Measurements from ENCODE around the gene CALCB.
"Not testable (repeated sequence)": the region's sequence is repeated elsewhere in the genome, so short reads cannot be mapped to it uniquely, and the experiment has no call there.

Gene CALCB, protein sequence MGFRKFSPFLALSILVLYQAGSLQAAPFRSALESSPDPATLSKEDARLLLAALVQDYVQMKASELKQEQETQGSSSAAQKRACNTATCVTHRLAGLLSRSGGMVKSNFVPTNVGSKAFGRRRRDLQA

DNA sequence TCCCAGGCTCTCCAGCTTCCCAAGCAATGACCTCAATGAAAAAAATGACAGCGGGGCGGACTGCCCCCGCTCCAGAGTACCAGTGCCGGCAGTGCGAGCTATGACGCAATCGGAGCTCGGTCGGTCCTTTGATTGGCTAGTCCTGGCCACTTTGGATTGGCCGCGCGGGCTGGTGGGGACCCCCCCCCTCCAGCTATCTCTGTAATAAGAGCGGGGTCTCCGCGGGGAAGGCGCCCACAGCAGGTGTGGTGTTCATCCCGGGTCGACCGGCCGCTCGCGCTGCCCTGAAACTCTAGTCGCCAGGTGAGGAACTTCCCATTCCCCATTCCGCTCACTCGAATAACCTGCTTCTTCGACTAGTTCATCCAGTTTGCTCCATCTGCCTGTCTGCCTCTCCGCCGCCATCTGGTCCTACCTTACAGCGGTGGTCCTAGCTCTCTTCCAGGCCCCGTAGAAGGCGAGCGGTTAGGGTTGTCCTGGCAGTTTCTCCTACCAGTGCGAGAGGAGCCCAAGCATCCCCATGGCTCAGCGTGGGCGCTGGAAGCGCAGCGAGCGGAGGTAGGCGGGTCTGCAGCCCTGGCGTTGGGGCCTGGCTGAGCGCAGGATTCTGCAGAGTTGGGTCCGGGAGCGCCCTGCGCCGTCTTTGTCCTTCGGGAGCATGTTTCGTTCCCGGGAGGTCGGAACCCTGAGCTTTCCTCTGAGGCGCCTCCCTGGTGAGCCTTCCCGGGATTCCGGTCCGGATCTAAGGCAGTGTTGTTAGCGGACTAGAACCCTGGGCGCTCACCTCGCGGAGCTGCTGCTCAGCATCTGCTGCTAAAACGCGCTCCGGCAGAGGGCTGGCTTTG lies at the start of gene CALCB:
CALCB (plus strand) TSS at position 233 of the 845 bp plus-strand sequence. CDS start 1,126 bp downstream, outside the sequence.
- H3K4me3 ChIP-seq (ENCODE audit: low read depth, low read length) = no peak within 1 kb of the TSS
- no peak for DNase-seq (ENCODE audit: low read depth)
- TF ChIP-seq, protein P1, sequence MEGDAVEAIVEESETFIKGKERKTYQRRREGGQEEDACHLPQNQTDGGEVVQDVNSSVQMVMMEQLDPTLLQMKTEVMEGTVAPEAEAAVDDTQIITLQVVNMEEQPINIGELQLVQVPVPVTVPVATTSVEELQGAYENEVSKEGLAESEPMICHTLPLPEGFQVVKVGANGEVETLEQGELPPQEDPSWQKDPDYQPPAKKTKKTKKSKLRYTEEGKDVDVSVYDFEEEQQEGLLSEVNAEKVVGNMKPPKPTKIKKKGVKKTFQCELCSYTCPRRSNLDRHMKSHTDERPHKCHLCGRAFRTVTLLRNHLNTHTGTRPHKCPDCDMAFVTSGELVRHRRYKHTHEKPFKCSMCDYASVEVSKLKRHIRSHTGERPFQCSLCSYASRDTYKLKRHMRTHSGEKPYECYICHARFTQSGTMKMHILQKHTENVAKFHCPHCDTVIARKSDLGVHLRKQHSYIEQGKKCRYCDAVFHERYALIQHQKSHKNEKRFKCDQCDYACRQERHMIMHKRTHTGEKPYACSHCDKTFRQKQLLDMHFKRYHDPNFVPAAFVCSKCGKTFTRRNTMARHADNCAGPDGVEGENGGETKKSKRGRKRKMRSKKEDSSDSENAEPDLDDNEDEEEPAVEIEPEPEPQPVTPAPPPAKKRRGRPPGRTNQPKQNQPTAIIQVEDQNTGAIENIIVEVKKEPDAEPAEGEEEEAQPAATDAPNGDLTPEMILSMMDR (IDR thresholded peaks at IDR 0.05; ENCODE audit: insufficient read depth, low read depth, low read length, missing control alignments) = no peak

DNA sequence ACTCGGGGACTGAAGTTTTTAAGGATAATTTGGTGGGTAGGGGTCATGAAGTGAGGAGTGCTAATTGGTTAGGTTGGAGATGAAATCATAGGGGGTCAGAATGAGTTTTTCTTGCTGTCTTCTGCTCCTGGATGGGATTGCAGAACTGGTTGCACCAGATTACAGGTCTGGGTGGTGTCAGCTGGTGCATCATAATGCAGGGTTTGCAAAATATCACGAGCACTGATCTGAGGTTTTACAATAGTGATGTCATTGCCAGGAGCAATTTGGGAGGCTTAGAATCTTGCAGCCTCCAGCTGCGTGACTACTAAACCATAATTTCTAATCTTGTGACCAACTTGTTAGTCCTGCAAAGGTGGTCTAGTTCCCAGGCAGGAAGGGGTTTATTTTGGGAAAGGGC lies 46.4 kb upstream of the CALCB start:
- no peak for DNase-seq (ENCODE audit: low read depth)
- H3K4me3 ChIP-seq (ENCODE audit: low read depth, low read length) = no peak overlapping the region
- TF ChIP-seq, protein P1 (IDR thresholded peaks at IDR 0.05; ENCODE audit: insufficient read depth, low read depth, low read length, missing control alignments) = no peak

DNA sequence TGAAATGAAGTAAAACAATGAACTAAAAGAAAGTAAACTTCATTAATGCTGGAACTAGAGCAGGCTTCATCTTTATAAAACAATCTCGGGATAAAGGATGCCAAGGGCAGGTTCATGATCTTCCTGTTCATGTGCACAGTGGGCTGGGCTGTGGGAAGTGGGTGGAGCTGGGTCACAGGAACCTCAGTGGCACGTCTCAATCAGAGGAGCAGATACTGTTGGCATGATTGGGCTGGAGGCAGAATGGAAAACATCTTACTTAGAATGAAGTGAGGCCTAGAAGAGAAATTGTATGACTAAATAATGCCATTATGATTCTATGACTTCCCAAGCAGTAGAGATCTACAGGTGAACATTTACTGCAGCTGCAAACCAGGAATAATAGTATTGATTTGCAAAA lies 45.4 kb upstream of the CALCB start:
- H3K4me3 ChIP-seq (ENCODE audit: low read depth, low read length) = no peak overlapping the region
- DNase-seq (ENCODE audit: low read depth) = no peak
- TF ChIP-seq, protein P1 (IDR thresholded peaks at IDR 0.05; ENCODE audit: insufficient read depth, low read depth, low read length, missing control alignments) = no peak

DNA sequence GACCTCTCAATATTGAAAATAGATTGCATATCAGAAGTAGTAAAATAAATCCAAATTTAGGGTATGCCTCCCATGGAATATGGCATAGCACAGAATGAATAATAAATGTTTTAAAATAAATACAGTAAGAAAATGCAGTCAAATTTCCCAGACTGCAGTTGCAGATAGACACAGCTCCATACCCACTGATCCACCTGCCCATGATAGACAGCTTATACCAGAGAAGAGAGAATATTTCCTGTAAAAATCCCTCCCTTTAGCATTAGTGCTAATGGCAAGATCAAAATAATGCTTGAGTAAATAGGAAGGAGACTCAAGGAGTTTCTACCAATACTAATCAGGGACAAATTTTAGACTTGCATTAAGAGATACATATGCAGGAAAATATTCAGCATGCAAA lies 45.0 kb upstream of the CALCB start:
- TF ChIP-seq, protein P1 (IDR thresholded peaks at IDR 0.05; ENCODE audit: insufficient read depth, low read depth, low read length, missing control alignments) = no peak
- no peak for DNase-seq (ENCODE audit: low read depth)
- no peak overlapping the region for H3K4me3 ChIP-seq (ENCODE audit: low read depth, low read length)

DNA sequence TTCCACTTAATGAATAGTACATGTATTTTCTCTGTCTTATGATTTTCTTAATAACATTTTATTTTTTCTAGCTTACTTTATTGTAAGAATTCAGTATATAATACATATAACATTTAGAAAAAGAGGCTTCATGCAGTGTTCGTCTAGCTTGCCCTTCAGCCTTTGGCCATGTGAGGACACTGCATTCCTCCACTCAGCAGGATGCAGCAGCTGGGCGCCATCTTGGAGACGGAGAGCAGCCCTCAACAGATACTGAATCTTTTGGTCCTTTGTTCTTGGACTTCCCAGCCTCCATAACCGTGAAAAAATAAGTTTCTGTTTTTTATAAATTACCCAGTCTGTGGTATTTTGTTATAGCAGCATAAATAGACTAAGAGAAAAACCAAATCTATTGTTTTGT lies 41.4 kb upstream of the CALCB start:
- H3K4me3 ChIP-seq (ENCODE audit: low read depth, low read length); DNase-seq (ENCODE audit: low read depth): not testable (repeated sequence)

DNA sequence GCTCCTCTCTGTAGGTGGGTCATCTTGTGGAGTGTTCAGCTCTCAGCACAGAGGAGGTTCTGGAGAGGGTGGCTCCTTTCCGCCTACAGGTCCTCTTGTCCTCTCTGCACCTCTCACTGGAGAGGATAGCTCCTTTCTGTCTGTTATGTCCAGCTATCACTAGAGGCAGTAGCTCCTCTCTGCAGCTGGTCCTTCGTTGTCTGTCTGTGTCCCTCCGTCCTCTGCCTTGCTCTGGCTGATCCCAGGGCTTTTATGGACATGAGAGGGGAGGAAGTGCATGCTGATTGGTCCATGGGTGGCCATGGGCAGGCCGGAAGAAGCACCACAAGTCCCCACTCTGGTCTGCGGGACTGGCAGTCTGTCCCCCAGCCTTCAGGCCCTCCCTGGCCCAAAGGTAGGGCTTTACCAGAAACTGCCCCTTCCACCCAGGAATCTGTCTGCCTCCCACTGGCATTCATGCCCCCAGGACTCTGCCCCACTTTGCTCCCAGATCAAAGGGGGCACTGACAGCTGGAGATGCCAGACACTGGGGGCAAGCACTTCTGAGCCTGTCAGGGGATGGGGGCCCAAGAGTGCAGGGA lies 38.6 kb upstream of the CALCB start:
- TF ChIP-seq, protein P1 (IDR thresholded peaks at IDR 0.05; ENCODE audit: insufficient read depth, low read depth, low read length, missing control alignments) = no peak
- no peak for DNase-seq (ENCODE audit: low read depth)
- H3K4me3 ChIP-seq (ENCODE audit: low read depth, low read length) = no peak overlapping the region

DNA sequence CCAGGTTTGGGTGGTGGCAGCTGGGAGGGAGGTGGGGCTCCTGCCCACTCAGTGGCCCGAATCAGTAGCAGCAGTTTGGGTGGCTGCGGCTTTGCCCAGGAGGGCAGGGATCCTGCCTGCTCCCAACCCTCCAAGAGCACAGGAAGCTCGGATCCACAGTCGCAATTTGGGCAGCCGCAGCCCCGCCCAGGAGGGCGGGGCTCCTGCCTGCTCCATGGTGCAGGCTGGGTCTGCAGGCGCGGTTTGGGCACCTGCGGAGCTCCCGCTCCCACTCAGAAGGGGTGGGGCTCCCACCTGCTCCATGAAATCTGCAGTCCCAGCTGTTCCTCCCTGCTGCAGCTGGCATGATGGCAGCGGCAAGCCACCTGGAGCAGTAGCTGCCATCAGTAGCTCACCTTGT lies 38.1 kb upstream of the CALCB start:
- no peak overlapping the region for H3K4me3 ChIP-seq (ENCODE audit: low read depth, low read length)

More for the DNA sequence above, 38.1 kb upstream of the CALCB start:
- DNase-seq (ENCODE audit: low read depth) = no peak
- TF ChIP-seq, protein P1 (IDR thresholded peaks at IDR 0.05; ENCODE audit: insufficient read depth, low read depth, low read length, missing control alignments) = no peak
